ENCODE results near the gene SDR42E1.

The SDR42E1 gene

DNA sequence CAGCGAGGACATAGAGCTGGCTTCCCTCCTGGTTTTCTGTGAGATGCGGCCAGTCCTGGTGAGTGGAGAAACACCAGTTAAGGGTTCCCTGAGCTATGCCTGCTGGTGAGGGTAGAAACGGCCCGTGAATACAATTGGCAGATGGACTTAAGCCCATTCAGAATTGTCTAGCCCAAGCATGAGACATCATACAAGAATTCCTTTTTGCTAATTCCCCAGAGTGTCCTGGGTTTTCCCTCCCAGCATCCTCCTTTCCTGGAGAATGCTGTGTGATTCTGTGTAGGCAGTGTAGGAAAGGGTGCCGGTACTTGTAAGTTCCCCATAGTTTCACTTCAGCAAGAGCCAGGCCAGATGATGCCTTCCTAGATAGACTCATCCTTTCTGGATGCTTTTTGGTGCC is 65.1 kb downstream of the SDR42E1 start:
- DNase-seq (ENCODE audit: extremely low spot score, insufficient read length, low read depth) (no peak), FAIRE-seq (no peak)

DNA sequence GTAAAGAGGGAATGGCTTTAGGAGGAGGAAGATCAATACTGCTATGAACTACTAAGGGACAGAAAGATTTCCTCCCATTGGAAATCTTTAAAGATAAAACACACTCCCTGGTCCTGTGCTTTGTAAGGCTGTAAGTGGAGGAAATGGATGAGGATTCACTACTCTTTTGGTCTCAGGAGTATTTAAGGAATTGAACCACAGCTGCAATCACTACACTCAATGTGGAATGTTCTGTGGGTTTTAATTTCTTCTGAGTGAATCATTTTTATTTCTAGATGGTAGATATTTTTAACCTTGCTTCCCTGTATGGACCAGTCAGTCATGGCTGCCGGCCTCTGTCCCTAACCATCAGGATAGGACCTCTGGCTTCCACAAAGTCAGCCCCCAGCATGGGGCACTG is 65.6 kb downstream of the SDR42E1 start:
- no peak for FAIRE-seq
- no peak for DNase-seq (ENCODE audit: extremely low spot score, insufficient read length, low read depth)

DNA sequence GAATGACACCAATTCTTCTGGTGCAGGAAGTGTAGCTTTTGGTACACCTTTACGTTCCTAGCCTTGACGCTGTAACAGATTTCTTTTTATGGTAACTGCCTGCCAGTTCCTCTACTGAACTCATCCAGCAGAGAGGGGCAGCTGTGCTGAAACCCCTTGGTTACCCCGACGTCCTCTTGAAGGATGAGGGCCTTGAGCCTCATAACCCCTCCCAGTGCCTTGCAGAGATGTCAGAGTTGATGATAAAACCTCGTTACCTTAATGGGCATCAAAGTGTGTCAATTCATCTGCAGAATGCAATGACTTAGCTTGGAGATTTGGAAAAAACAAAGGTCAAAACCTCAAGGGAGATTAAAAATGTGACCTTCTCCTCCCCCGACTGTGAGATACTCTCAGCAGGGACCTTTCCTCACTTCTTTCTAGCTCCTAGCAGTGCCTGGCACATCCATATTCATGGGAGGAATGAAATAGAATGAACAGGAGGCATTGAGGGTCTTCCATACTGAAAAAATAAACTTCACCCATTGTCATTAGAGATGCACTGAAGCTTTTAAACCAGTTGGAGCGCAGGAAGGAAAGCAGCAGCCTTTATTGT is 69.2 kb downstream of the SDR42E1 start:
- FAIRE-seq (no peak), DNase-seq (ENCODE audit: extremely low spot score, insufficient read length, low read depth) (no peak)

DNA sequence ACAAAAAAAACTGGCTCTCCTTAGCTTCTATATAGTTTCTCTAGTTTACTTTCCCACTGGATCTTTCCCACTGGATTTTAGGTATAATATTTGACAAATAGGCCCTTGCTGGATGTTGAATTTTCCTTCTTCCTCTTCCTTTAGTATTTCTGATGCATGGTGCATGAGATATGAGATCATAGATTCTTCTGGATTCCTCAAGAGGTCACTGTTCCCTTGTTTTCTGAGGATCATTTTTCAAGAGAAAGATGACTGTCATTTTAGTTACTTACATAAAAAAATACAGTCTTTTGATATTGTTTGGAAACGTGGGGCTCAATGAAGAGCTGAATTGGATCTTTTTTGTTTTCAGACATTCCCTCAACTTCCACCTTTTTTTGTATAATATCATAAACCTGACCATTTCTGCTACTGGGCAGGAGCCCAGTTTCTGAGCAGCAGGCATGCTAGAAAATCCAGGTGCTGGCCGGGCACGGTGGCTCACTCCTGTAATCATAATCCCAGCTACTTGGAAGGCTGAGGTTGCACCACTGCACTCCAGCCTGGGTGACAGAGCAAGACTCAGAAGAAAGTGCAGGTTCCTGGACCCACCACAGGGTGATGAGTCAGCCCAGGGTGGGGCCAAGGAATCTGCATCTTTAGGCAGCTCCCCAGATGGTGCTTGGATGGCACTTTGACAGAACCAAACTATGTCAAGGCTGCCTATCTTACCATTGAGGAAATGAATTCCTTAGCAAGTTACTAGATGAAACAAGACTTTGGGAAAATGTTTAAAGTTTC is 70.3 kb downstream of the SDR42E1 start:
- no peak for FAIRE-seq

DNA sequence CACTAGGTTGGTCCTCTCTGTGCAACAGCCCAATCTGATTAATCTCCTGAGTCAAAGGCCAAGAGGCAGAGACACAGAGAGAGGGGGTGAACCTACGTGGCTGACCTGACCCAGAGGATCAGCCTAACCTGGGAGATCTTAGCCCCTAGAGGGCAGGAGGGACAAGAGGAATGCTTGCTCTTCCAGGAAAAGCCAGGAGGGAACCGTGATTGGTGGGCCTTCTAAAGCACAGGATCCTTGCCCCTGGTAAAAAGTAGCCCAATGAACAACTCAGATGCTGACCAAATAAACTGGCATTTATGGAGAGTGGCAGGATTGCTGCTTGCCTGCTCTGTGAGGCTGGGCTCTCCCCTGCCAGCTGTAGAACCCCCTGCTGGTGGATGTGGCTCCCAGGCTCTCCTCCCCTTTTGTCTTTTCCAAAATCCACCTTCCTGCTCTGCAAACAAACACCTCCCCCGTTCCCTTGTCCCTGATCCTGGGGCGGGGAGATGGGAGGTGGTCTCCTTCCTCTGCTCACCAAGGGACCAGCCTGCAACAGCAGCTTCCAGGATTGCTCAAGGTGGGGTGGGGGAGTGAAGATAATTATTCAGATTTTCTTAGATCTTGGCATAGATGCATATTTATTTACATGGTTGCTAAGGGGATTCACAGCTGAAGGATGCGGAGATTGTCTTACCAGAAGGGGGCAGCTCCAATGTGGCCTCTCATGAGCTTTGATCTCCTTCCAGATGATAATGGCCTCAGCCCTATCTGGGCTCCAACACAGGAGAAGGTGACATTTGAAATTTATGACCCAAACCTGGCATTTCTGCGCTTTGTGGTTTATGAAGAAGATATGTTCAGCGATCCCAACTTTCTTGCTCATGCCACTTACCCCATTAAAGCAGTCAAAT is 71.9 kb downstream of the SDR42E1 start:
- FAIRE-seq = no peak
- no peak for DNase-seq (ENCODE audit: extremely low spot score, insufficient read length, low read depth)

More for the DNA sequence above, 70.3 kb downstream of the SDR42E1 start:
- DNase-seq (ENCODE audit: extremely low spot score, insufficient read length, low read depth) = no peak

All from GM18507 (cell line).